Measurements from ENCODE around the gene CARD9. TPM values are rescaled to one million over a fixed set of nuclear protein-coding genes. Genes with fewer than 3 reads are reported as not detected.

Gene CARD9
- total and polyA plus RNA-seq, 2 of the 8 experiments (the other 6 are each of a cell fraction or from before 2014, with no cell fraction given): 0.15 to 1.1 TPM

DNA sequence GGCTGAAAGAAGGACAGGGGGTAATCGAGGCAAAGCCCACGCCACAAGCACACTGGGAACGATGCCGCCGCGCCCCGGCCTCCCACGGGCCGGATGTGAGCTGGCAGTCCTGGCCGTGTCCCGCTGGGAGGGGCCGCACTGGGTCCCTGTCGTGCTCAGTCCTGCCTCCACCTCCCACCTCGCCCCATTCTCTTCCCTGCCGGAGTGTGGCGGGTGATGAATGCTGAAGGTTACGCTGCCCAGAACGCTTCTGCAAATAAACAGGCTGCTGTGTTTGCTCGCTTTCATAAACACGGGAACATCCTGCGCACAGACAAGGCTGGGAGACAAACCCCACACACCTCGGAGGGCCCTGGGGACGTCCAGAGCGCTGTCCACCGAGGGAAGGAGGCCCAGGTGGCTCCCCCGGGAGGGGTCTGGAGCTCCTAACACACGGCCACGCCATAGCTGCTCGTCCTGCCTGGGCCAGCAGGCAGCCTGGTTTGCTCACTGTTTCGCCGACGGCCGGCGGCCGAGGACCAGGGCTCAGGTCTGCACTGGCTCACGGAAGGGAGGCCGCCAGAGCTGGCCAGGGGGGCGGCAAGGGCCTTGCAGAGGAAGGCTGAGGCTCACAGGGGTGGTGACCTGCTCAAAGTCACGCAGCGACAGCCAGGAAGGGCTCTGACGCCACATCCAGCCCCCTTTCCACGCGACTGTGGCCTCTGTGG lies 12.3 kb downstream of the CARD9 start:
- H3K4me3 ChIP-seq (ENCODE audit: extremely low read depth in 1 of 4, insufficient read depth in 2 of 4, low read depth in 3 of 4, low read length in 4 of 4): no peak overlapping the region
- H3K4ac ChIP-seq (replicated peaks; ENCODE audit: insufficient read length, low read depth, low read length): no peak overlapping the region
- no peak overlapping the region for H3K18ac ChIP-seq (ENCODE audit: extremely low read depth, low read length)
- DNase-seq (ENCODE audit: low read depth in 1 of 2, low spot score in 2 of 2): no peak
- peaks cover 0 to 3% of the 10 kb centered on the region in 2 experiments; a peak in 1 of 4 replicates for H3K9me3 ChIP-seq (ENCODE audit: insufficient read depth in 2 of 2, low read depth in 1 of 2, low read length in 1 of 2)
- H3K79me2 ChIP-seq (ENCODE audit: control insufficient read depth in 1 of 2, insufficient read depth in 2 of 2, low read length in 2 of 2): no peaks in the 10 kb centered on the region
- H2AK5ac ChIP-seq (ENCODE audit: low read depth, low read length): no peak overlapping the region
- H2AFZ ChIP-seq (ENCODE audit: low read length): no peak overlapping the region
- CTCF ChIA-PET (ENCODE audit: partially characterized antibody): interaction anchor here (1.0 to 7.1 kb wide), 4 partner anchors 16 to 61 kb away, joined by 3 to 80 read pairs (median 9); no protein-coding TSS in a partner anchor
- H3K14ac ChIP-seq (ENCODE audit: insufficient read length): no peak overlapping the region
- no peak overlapping the region for H2BK12ac ChIP-seq (ENCODE audit: low read depth, low read length)
- H3K4me1 ChIP-seq (replicated peaks in 1 of 4; ENCODE audit: control insufficient read depth in 3 of 4, insufficient read depth in 4 of 4, low read length in 3 of 4): peaks cover 0 to 8% (median under 1%) of the 10 kb centered on the region in 4 experiments; a peak in 3 of 7 replicates
- H2BK20ac ChIP-seq (ENCODE audit: low read length): no peak overlapping the region
- peaks cover 3% of the 10 kb centered on the region for H3K79me1 ChIP-seq (ENCODE audit: low read depth, low read length)
- H4K5ac ChIP-seq (ENCODE audit: insufficient read length, low read depth, low read length): no peak overlapping the region
- POLR2A ChIA-PET (ENCODE audit: partially characterized antibody): interaction anchor here (1.6 to 15.8 kb wide), 6 partner anchors 12 to 39 kb away, joined by 4 to 137 read pairs (median 24); partner anchors contain the start of genes CARD9 and SNAPC4
- no peak overlapping the region for H3K4me2 ChIP-seq (ENCODE audit: insufficient read depth in 1 of 2, low read depth in 2 of 2, low read length in 2 of 2)
- H3K23me2 ChIP-seq (ENCODE audit: low read depth, low read length): no peaks in the 10 kb centered on the region; the same call in 1 of the 2 replicates
- H3K56ac ChIP-seq (replicated peaks; ENCODE audit: insufficient read length, low read depth, low read length): no peak overlapping the region
- H4K20me1 ChIP-seq (replicated peaks in 1 of 2; ENCODE audit: control insufficient read depth in 1 of 2, insufficient read depth in 2 of 2, low read length in 2 of 2): peaks cover 3 to 7% of the 10 kb centered on the region in 2 experiments
- no peak for FAIRE-seq
- H4K91ac ChIP-seq (replicated peaks; ENCODE audit: insufficient read length, low read length): no peak overlapping the region
- H3K27me3 ChIP-seq (replicated peaks in 1 of 4; ENCODE audit: control insufficient read depth in 3 of 4, extremely low read depth in 1 of 4, insufficient read depth in 3 of 4, low read length in 3 of 4): peaks cover 0 to 2% (median 0%) of the 10 kb centered on the region in 4 experiments; a peak in 2 of 7 replicates
- H2BK120ac ChIP-seq (replicated peaks; ENCODE audit: low read depth, low read length): no peak overlapping the region
- no peak overlapping the region for H3K23ac ChIP-seq (ENCODE audit: insufficient read length)
- 94% methylated on average over 35 of the region's 43 CpGs; no CpG with 5 or more reads in 1 of the 2 experiments for WGBS, 2 experiments (ENCODE audit: extremely low coverage in 1 of 2, insufficient coverage in 1 of 2, insufficient read length in 1 of 2, insufficient replicate concordance in 2 of 2, low coverage in 1 of 2, low lambda C conversion rate in 2 of 2, missing lambda C conversion rate in 1 of 2)
- H3K9ac ChIP-seq (replicated peaks in 1 of 4; ENCODE audit: extremely low read depth in 1 of 4, low read depth in 3 of 4, low read length in 3 of 4): no peak overlapping the region
- H4K8ac ChIP-seq (ENCODE audit: extremely low read depth, insufficient read depth, low read length): no peak overlapping the region; the same call in 1 of the 2 replicates
- H3K27ac ChIP-seq (ENCODE audit: low read depth, low read length): no peak overlapping the region
- H3K36me3 ChIP-seq (ENCODE audit: control insufficient read depth in 2 of 4, insufficient read depth in 4 of 4, low read length in 3 of 4): peaks cover 0 to 2% (median 0%) of the 10 kb centered on the region in 4 experiments; a peak in 1 of 8 replicates
- no peak overlapping the region for H2BK15ac ChIP-seq (ENCODE audit: low read length)
- no peak overlapping the region for H2BK5ac ChIP-seq (ENCODE audit: low read depth, low read length)
- no peak for TF ChIP-seq TEAD4 (IDR thresholded peaks at IDR 0.05; ENCODE audit: low read depth, low read length)
